CD8-positive, alpha-beta memory T cell (primary cell): ENCODE measurements around the gene SYT9. TPM values are rescaled to one million over a fixed set of nuclear protein-coding genes. Genes with fewer than 3 reads are reported as not detected.

ENCODE experiments used
- CTCF ChIA-PET: fragments of 350-600 bp; sonication (Branson Sonifier 250); formaldehyde crosslinking; loops from one replicate; lab custom pipeline; 2021; ENCODE audit warnings: antibody characterized with exemption; lab: Charles Lee
- POLR2A ChIA-PET: fragments of 350-600 bp; sonication (Branson Sonifier 250); formaldehyde crosslinking; loops from one replicate; lab custom pipeline; 2021; ENCODE audit warnings: antibody characterized with exemption; lab: Charles Lee
- DNase-seq, 5 donors: peaks; one replicate each; pipeline versions ENCODE4 v3.0.0 to v3.0.0-alpha.2; 2020 to 2022; ENCODE audit warnings: mixed read lengths in 1 of 5
- H3K27ac ChIP-seq: one replicate; pipeline ENCODE4 v1.7.0; 2013; ENCODE audit warnings: low read depth, mild to moderate bottlenecking, low read length, moderate library complexity
- H3K27me3 ChIP-seq: 2 replicates; pipeline ENCODE4 v1.7.0; 2013; ENCODE audit warnings: low read length, mild to moderate bottlenecking; ENCODE audit not compliant: insufficient read depth, poor library complexity, severe bottlenecking
- H3K36me3 ChIP-seq: 2 replicates; pipeline ENCODE4 v1.7.0; 2013; ENCODE audit warnings: mild to moderate bottlenecking, low read length, moderate library complexity; ENCODE audit not compliant: insufficient read depth
- H3K4me1 ChIP-seq: 2 replicates; pipeline ENCODE4 v1.7.0; 2013; ENCODE audit warnings: mild to moderate bottlenecking, low read length, moderate library complexity; ENCODE audit not compliant: insufficient read depth
- H3K4me3 ChIP-seq: 2 replicates; pipeline ENCODE4 v1.7.0; 2013; ENCODE audit warnings: mild to moderate bottlenecking, low read length
- H3K9me3 ChIP-seq: 2 replicates; pipeline ENCODE4 v1.7.0; 2013; ENCODE audit warnings: mild to moderate bottlenecking, low read length
- H3K27ac Mint-ChIP-seq, 8 donors: one replicate each; pipeline ENCODE4 v1.8.0; 2020 to 2021; ENCODE audit warnings: mixed read lengths in 8 of 8, mild to moderate bottlenecking in 6 of 8, inconsistent platforms in 3 of 8, moderate library complexity in 3 of 8
- H3K27me3 Mint-ChIP-seq, 2 donors: one replicate each; pipeline ENCODE4 v1.8.0; 2020 to 2021; ENCODE audit warnings: mixed read lengths in 2 of 2, mild to moderate bottlenecking in 1 of 2, moderate library complexity in 1 of 2
- H3K36me3 Mint-ChIP-seq, 3 donors: one replicate each; pipeline ENCODE4 v1.8.0; 2020 to 2021; ENCODE audit warnings: mixed read lengths in 3 of 3, inconsistent platforms in 1 of 3, mild to moderate bottlenecking in 1 of 3
- H3K4me1 Mint-ChIP-seq, 3 donors: one replicate each; pipeline ENCODE4 v1.8.0; 2020 to 2021; ENCODE audit warnings: mixed read lengths in 3 of 3, inconsistent platforms in 1 of 3, mild to moderate bottlenecking in 1 of 3
- H3K4me3 Mint-ChIP-seq, 7 donors: one replicate each; pipeline ENCODE4 v1.8.0; 2020 to 2021; ENCODE audit warnings: mixed read lengths in 7 of 7, mild to moderate bottlenecking in 6 of 7, moderate library complexity in 4 of 7, inconsistent platforms in 2 of 7
- H3K9me3 Mint-ChIP-seq, 5 donors: one replicate each; pipeline ENCODE4 v1.8.0; 2020 to 2022; ENCODE audit warnings: mixed read lengths in 5 of 5, mild to moderate bottlenecking in 3 of 5, moderate library complexity in 2 of 5, inconsistent platforms in 1 of 5
- polyA plus RNA-seq: library from polyadenylated mRNA; unstranded; fragments of 300-500 nt; fragmentation: Illumina TruSeq; gene quantifications from one replicate; pipeline ENCODE4 v1.2.3, GENCODE V29; 2021
- total RNA-seq, 2 experiments: library from RNA; stranded (reverse); gene quantifications; one replicate each; pipeline ENCODE4 v1.2.3, GENCODE V29; 2021

SYT9 gene
- total and polyA plus RNA-seq, 3 experiments from 2014 or later: not detected

GRCh38 chr11:7257724-7258123 is 6.0 kb downstream of the SYT9 start:
- Histone ChIP-seq H3K36me3 (no peaks in the 10 kb centered on the region), H3K27ac (no peak overlapping the region), H3K27me3 (peaks cover 3% of the 10 kb centered on the region), H3K9me3 (no peaks in the 10 kb centered on the region), H3K4me1 (no peaks in the 10 kb centered on the region), H3K4me3 (no peak overlapping the region)
- no peak overlapping the region for H3K4me3 Mint-ChIP-seq
- CTCF ChIA-PET: no interaction called here
- peaks cover 14 to 48% of the 10 kb centered on the region in 2 donors for H3K27me3 Mint-ChIP-seq
- H3K9me3 Mint-ChIP-seq: no peaks in the 10 kb centered on the region
- DNase-seq: no peak
- H3K36me3 Mint-ChIP-seq: peaks cover 0 to 2% (median 0%) of the 10 kb centered on the region in 3 donors
- peaks cover 0 to under 1% (median 0%) of the 10 kb centered on the region in 3 donors for H3K4me1 Mint-ChIP-seq
- H3K27ac Mint-ChIP-seq: no peak overlapping the region
- POLR2A ChIA-PET: no interaction called here

GRCh38 chr11:7261578-7261977 is 9.9 kb downstream of the SYT9 start:
- H3K4me1 ChIP-seq: no peaks in the 10 kb centered on the region
- no peaks in the 10 kb centered on the region for H3K9me3 Mint-ChIP-seq
- ChIA-PET CTCF (no interaction called here), POLR2A (no interaction called here)
- H3K27me3 Mint-ChIP-seq: peaks cover 3 to 21% of the 10 kb centered on the region in 2 donors
- no peaks in the 10 kb centered on the region for H3K27me3 ChIP-seq
- no peak for DNase-seq
- H3K27ac Mint-ChIP-seq: no peak overlapping the region
- no peaks in the 10 kb centered on the region for H3K36me3 Mint-ChIP-seq
- H3K27ac ChIP-seq: no peak overlapping the region
- H3K4me1 Mint-ChIP-seq: no peaks in the 10 kb centered on the region
- H3K4me3 Mint-ChIP-seq: no peak overlapping the region
- H3K9me3 ChIP-seq: no peaks in the 10 kb centered on the region
- H3K4me3 ChIP-seq: no peak overlapping the region
- H3K36me3 ChIP-seq: no peaks in the 10 kb centered on the region

GRCh38 chr11:7262672-7263071 is 11.0 kb downstream of the SYT9 start:
- Histone ChIP-seq H3K27ac (no peak overlapping the region), H3K4me1 (no peaks in the 10 kb centered on the region), H3K4me3 (no peak overlapping the region), H3K9me3 (no peaks in the 10 kb centered on the region), H3K27me3 (no peaks in the 10 kb centered on the region), H3K36me3 (no peaks in the 10 kb centered on the region)
- ChIA-PET POLR2A (no interaction called here), CTCF (no interaction called here)
- no peaks in the 10 kb centered on the region for H3K36me3 Mint-ChIP-seq
- H3K4me1 Mint-ChIP-seq: no peaks in the 10 kb centered on the region
- H3K4me3 Mint-ChIP-seq: no peak overlapping the region
- no peaks in the 10 kb centered on the region for H3K9me3 Mint-ChIP-seq
- H3K27me3 Mint-ChIP-seq: peaks cover 0 to 16% of the 10 kb centered on the region in 2 donors
- no peak overlapping the region for H3K27ac Mint-ChIP-seq
- no peak for DNase-seq

GRCh38 chr11:7263842-7264241 is 12.1 kb downstream of the SYT9 start:
- Mint-ChIP-seq H3K27ac (no peak overlapping the region), H3K36me3 (no peaks in the 10 kb centered on the region), H3K9me3 (no peaks in the 10 kb centered on the region), H3K4me1 (no peaks in the 10 kb centered on the region), H3K4me3 (no peak overlapping the region), H3K27me3 (peaks cover 0 to 11% of the 10 kb centered on the region in 2 donors)
- ChIA-PET CTCF (no interaction called here), POLR2A (no interaction called here)
- Histone ChIP-seq H3K27ac (no peak overlapping the region), H3K9me3 (no peaks in the 10 kb centered on the region), H3K36me3 (no peaks in the 10 kb centered on the region), H3K27me3 (no peaks in the 10 kb centered on the region), H3K4me3 (no peak overlapping the region), H3K4me1 (no peaks in the 10 kb centered on the region)
- DNase-seq: no peak

GRCh38 chr11:7268758-7269157 is 17.1 kb downstream of the SYT9 start:
- no peak overlapping the region for H3K27ac Mint-ChIP-seq
- no peaks in the 10 kb centered on the region for H3K9me3 Mint-ChIP-seq
- CTCF ChIA-PET: no interaction called here
- no peaks in the 10 kb centered on the region for H3K36me3 Mint-ChIP-seq
- Histone ChIP-seq H3K27me3 (no peaks in the 10 kb centered on the region), H3K4me1 (no peaks in the 10 kb centered on the region), H3K9me3 (no peaks in the 10 kb centered on the region), H3K27ac (no peak overlapping the region), H3K36me3 (no peaks in the 10 kb centered on the region), H3K4me3 (no peak overlapping the region)
- DNase-seq: no peak
- no peak overlapping the region for H3K4me3 Mint-ChIP-seq
- H3K4me1 Mint-ChIP-seq: no peaks in the 10 kb centered on the region
- H3K27me3 Mint-ChIP-seq: peaks cover 0 to 1% of the 10 kb centered on the region in 2 donors
- POLR2A ChIA-PET: no interaction called here

GRCh38 chr11:7270233-7270865 is 18.6 kb downstream of the SYT9 start:
- Histone ChIP-seq H3K9me3 (no peaks in the 10 kb centered on the region), H3K27me3 (no peaks in the 10 kb centered on the region), H3K27ac (no peak overlapping the region), H3K4me3 (no peak overlapping the region), H3K36me3 (no peaks in the 10 kb centered on the region), H3K4me1 (no peaks in the 10 kb centered on the region)
- H3K36me3 Mint-ChIP-seq: no peaks in the 10 kb centered on the region
- ChIA-PET POLR2A (no interaction called here), CTCF (interaction anchor here (0.7 kb wide), 1 partner anchor 38 kb away, joined by 3 read pairs; no protein-coding TSS in a partner anchor)
- H3K27me3 Mint-ChIP-seq: peaks cover 1 to 3% of the 10 kb centered on the region in 2 donors
- H3K4me1 Mint-ChIP-seq: no peaks in the 10 kb centered on the region
- no peaks in the 10 kb centered on the region for H3K9me3 Mint-ChIP-seq
- H3K4me3 Mint-ChIP-seq: no peak overlapping the region
- DNase-seq: no peak
- no peak overlapping the region for H3K27ac Mint-ChIP-seq

- Mint-ChIP-seq H3K36me3 (no peaks in the 10 kb centered on the region), H3K4me1 (no peaks in the 10 kb centered on the region), H3K9me3 (peaks cover 0 to 5% (median 0%) of the 10 kb centered on the region in 5 donors), H3K4me3 (no peak overlapping the region), H3K27ac (no peak overlapping the region), H3K27me3 (peaks cover 1 to 16% of the 10 kb centered on the region in 2 donors)
- H3K4me3 ChIP-seq: no peak overlapping the region
- DNase-seq: no peak
- POLR2A ChIA-PET: no interaction called here
- H3K36me3 ChIP-seq: no peaks in the 10 kb centered on the region
- H3K9me3 ChIP-seq: no peaks in the 10 kb centered on the region
- CTCF ChIA-PET: no interaction called here
- H3K27ac ChIP-seq: no peak overlapping the region
- H3K27me3 ChIP-seq: no peaks in the 10 kb centered on the region
- no peaks in the 10 kb centered on the region for H3K4me1 ChIP-seq
Observed at GRCh38 chr11:7272373-7272772, 20.7 kb downstream of the SYT9 start.

GRCh38 chr11:7275133-7275532 is 23.4 kb downstream of the SYT9 start:
- Mint-ChIP-seq H3K27ac (no peak overlapping the region), H3K4me3 (no peak overlapping the region), H3K27me3 (peaks cover 3 to 24% of the 10 kb centered on the region in 2 donors), H3K36me3 (no peaks in the 10 kb centered on the region), H3K9me3 (peaks cover 0 to 5% (median 0%) of the 10 kb centered on the region in 5 donors), H3K4me1 (no peaks in the 10 kb centered on the region)
- H3K36me3 ChIP-seq: no peaks in the 10 kb centered on the region
- POLR2A ChIA-PET: no interaction called here
- no peak overlapping the region for H3K27ac ChIP-seq
- no peaks in the 10 kb centered on the region for H3K9me3 ChIP-seq
- no peak for DNase-seq
- no peaks in the 10 kb centered on the region for H3K4me1 ChIP-seq
- no peak overlapping the region for H3K4me3 ChIP-seq
- CTCF ChIA-PET: no interaction called here
- H3K27me3 ChIP-seq: no peaks in the 10 kb centered on the region
